Measurements from ENCODE around the gene RANBP17. TPM values are rescaled to one million over a fixed set of nuclear protein-coding genes. Genes with fewer than 3 reads are reported as not detected.

RANBP17 gene
- total and polyA plus RNA-seq, 9 of the 15 experiments (the other 6 are each of a cell fraction or from before 2014, with no cell fraction given), result not detected

- under 1% methylated on average over 5 of the region's 5 CpGs for WGBS (ENCODE audit: insufficient coverage, low coverage, missing lambda C conversion rate)
- no peak overlapping the region for H3K4me3 ChIP-seq
- no peaks in the 10 kb centered on the region for H3K79me2 ChIP-seq (ENCODE audit: control insufficient read depth, insufficient read depth, low read length)
- H3K4me2 ChIP-seq (ENCODE audit: insufficient read depth, low read length), result no peak overlapping the region
- no peaks in the 10 kb centered on the region for H3K4me1 ChIP-seq (replicated peaks in 1 of 2; ENCODE audit: control insufficient read depth in 2 of 2, insufficient read depth in 2 of 2, low read length in 2 of 2)
- ChIA-PET POLR2A (no interaction called here), CTCF (ENCODE audit: low intra/inter-chr PET ratio) (no interaction called here)
- intact Hi-C loops (cut with micrococcal nuclease) (no loop called here), in situ Hi-C loops (cut with MboI) (no loop called here)
- BruUV-seq (replicated peaks), result no TSS peak
- TF ChIP-seq TCF7L2 (IDR thresholded peaks at IDR 0.05; ENCODE audit: low read depth, low read length) (no peak), EP400 (IDR thresholded peaks at IDR 0.05) (no peak), NONO (IDR thresholded peaks at IDR 0.05; ENCODE audit: low read depth in 2 of 2, low read length in 1 of 2) (no peak), XRCC3 (IDR thresholded peaks at IDR 0.05) (no peak), KAT7 (CRISPR knock-in tag; IDR thresholded peaks at IDR 0.05; ENCODE audit: borderline replicate concordance) (no peak), THRB (CRISPR knock-in tag; conservative IDR thresholded peaks at IDR 0.05) (no peak), TCF3 (CRISPR knock-in tag; IDR thresholded peaks at IDR 0.05) (no peak)
- FAIRE-seq, result no peak
- peaks cover 12 to 33% of the 10 kb centered on the region in 2 experiments; a peak in 4 of 5 replicates for H3K27me3 ChIP-seq (ENCODE audit: control insufficient read depth in 2 of 2, insufficient read depth in 2 of 2, low read length in 2 of 2)
- DNase-seq (ENCODE audit: extremely low read depth in 1 of 4, low spot score in 3 of 4), result no peak
- no peak overlapping the region for H2AFZ ChIP-seq (ENCODE audit: low read depth, low read length)
- H3K27ac ChIP-seq (ENCODE audit: extremely low read depth, low read depth, low read length), result no peak overlapping the region
- no peak for ATAC-seq
- H3K9me3 ChIP-seq (replicated peaks; ENCODE audit: control insufficient read depth, insufficient read depth, low read depth, low read length), result no peaks in the 10 kb centered on the region
- no peaks in the 10 kb centered on the region for H3K36me3 ChIP-seq (ENCODE audit: control insufficient read depth, insufficient read depth, low read length)
- H4K20me1 ChIP-seq (replicated peaks; ENCODE audit: control insufficient read depth, insufficient read depth, low read length), result no peaks in the 10 kb centered on the region
- H3K9me1 ChIP-seq (ENCODE audit: control insufficient read depth, insufficient read depth, low read length), result no peaks in the 10 kb centered on the region
- H3K9ac ChIP-seq (ENCODE audit: insufficient read depth in 1 of 2, low read depth in 2 of 2, low read length in 2 of 2), result no peak overlapping the region
Observed at GRCh38 chr5:171322527-171322926, 460.7 kb downstream of the RANBP17 start.

Measured in K562 (cell line).